ENCODE data around the gene GJB1.

The GJB1 gene

DNA sequence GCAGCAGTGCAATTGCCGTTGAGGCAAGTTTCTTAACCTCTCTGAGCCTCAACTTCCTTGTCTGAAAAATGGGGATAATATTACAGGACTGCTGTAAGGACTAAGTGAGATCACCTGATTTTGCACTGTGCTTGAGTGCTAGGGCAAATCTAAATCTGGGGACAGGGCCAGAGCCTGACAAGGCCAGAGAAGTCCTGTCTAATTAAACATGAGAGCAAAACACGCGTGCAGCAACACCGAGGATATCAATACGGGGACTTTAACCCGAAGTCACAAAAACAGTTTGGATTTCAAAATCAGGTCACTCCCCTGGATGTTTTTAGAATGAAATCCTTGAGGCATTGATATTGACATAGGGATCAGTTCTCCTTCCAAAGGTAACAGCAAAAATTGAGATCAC is 5.7 kb upstream of the GJB1 start:
- TF ChIP-seq ZNF8 (CRISPR knock-in tag; IDR thresholded peaks at IDR 0.05) (no peak), ZC3H10 (CRISPR knock-in tag; IDR thresholded peaks at IDR 0.05) (no peak), RARB (CRISPR knock-in tag; IDR thresholded peaks at IDR 0.05) (no peak), OSR1 (CRISPR knock-in tag; IDR thresholded peaks at IDR 0.05) (no peak), ISL1 (CRISPR knock-in tag; IDR thresholded peaks at IDR 0.05) (no peak), PPARA (CRISPR knock-in tag; IDR thresholded peaks at IDR 0.05; ENCODE audit: borderline replicate concordance) (no peak), ZFP3 (CRISPR knock-in tag; IDR thresholded peaks at IDR 0.05) (no peak), GLIS3 (CRISPR knock-in tag; IDR thresholded peaks at IDR 0.05) (no peak), TOX (CRISPR knock-in tag; IDR thresholded peaks at IDR 0.05; ENCODE audit: borderline replicate concordance) (no peak), ZNF565 (CRISPR knock-in tag; conservative IDR thresholded peaks at IDR 0.05; ENCODE audit: low read depth) (no peak), POU6F1 (CRISPR knock-in tag; IDR thresholded peaks at IDR 0.05; ENCODE audit: borderline replicate concordance, low read depth) (no peak), CSRNP3 (CRISPR knock-in tag; IDR thresholded peaks at IDR 0.05) (no peak), ZFP30 (CRISPR knock-in tag; IDR thresholded peaks at IDR 0.05) (no peak), CSDC2 (CRISPR knock-in tag; IDR thresholded peaks at IDR 0.05) (no peak), CREB5 (CRISPR knock-in tag; IDR thresholded peaks at IDR 0.05; ENCODE audit: low read depth) (no peak), TCF4 (CRISPR knock-in tag; IDR thresholded peaks at IDR 0.05; ENCODE audit: borderline replicate concordance) (no peak), ESRRG (CRISPR knock-in tag; IDR thresholded peaks at IDR 0.05) (no peak), SNAI2 (CRISPR knock-in tag; IDR thresholded peaks at IDR 0.05) (no peak)
- TF ChIP-seq, protein P1, sequence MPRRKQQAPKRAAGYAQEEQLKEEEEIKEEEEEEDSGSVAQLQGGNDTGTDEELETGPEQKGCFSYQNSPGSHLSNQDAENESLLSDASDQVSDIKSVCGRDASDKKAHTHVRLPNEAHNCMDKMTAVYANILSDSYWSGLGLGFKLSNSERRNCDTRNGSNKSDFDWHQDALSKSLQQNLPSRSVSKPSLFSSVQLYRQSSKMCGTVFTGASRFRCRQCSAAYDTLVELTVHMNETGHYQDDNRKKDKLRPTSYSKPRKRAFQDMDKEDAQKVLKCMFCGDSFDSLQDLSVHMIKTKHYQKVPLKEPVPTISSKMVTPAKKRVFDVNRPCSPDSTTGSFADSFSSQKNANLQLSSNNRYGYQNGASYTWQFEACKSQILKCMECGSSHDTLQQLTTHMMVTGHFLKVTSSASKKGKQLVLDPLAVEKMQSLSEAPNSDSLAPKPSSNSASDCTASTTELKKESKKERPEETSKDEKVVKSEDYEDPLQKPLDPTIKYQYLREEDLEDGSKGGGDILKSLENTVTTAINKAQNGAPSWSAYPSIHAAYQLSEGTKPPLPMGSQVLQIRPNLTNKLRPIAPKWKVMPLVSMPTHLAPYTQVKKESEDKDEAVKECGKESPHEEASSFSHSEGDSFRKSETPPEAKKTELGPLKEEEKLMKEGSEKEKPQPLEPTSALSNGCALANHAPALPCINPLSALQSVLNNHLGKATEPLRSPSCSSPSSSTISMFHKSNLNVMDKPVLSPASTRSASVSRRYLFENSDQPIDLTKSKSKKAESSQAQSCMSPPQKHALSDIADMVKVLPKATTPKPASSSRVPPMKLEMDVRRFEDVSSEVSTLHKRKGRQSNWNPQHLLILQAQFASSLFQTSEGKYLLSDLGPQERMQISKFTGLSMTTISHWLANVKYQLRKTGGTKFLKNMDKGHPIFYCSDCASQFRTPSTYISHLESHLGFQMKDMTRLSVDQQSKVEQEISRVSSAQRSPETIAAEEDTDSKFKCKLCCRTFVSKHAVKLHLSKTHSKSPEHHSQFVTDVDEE (CRISPR knock-in tag; IDR thresholded peaks at IDR 0.05), result no peak
- TF ChIP-seq, protein P2, sequence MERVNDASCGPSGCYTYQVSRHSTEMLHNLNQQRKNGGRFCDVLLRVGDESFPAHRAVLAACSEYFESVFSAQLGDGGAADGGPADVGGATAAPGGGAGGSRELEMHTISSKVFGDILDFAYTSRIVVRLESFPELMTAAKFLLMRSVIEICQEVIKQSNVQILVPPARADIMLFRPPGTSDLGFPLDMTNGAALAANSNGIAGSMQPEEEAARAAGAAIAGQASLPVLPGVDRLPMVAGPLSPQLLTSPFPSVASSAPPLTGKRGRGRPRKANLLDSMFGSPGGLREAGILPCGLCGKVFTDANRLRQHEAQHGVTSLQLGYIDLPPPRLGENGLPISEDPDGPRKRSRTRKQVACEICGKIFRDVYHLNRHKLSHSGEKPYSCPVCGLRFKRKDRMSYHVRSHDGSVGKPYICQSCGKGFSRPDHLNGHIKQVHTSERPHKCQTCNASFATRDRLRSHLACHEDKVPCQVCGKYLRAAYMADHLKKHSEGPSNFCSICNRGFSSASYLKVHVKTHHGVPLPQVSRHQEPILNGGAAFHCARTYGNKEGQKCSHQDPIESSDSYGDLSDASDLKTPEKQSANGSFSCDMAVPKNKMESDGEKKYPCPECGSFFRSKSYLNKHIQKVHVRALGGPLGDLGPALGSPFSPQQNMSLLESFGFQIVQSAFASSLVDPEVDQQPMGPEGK (CRISPR knock-in tag; IDR thresholded peaks at IDR 0.05; ENCODE audit: borderline replicate concordance), result no peak
- no peak for ATAC-seq

DNA sequence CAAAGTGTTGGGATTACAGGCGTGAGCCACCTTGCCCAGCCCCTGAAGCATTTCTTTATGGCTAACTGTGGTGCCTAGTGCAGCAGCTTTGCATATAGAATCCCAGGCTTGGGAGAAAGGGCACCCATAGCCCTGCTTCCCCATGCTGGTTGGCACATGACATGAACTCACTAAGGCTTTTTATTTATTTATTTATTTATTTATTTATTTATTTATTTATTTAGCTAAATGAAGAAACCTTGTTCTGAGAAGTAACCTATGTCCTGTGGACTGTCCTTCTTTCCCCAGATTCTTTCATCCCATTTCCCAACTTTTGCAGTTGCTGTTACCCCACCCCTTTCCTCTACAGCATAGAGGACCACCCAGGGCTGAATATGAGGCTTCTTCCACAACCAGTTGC is 1.9 kb upstream of the GJB1 start:
- no peak for ATAC-seq
- TF ChIP-seq CSRNP3 (CRISPR knock-in tag; IDR thresholded peaks at IDR 0.05) (no peak), SNAI2 (CRISPR knock-in tag; IDR thresholded peaks at IDR 0.05) (no peak), ZNF565 (CRISPR knock-in tag; conservative IDR thresholded peaks at IDR 0.05; ENCODE audit: low read depth) (no peak), ZFP30 (CRISPR knock-in tag; IDR thresholded peaks at IDR 0.05) (no peak)
- TF ChIP-seq, protein P2 (CRISPR knock-in tag; IDR thresholded peaks at IDR 0.05; ENCODE audit: borderline replicate concordance), result no peak

All from SK-N-SH treated with all-trans-retinoic acid at 6 μM for 48 hours (cell line).